Liver (tissue), 9 donors: ENCODE data around the gene CDSN. TPM values are rescaled to one million over a fixed set of nuclear protein-coding genes. Genes with fewer than 3 reads are reported as not detected.
A peak's percentile ranks its signal among the peaks of the same experiment; 100 is the strongest.

Source experiments
- DNase-seq: peaks from one replicate; pipeline ENCODE4 v3.0.0-alpha.2; 2017; ENCODE audit warnings: low spot score
- H3K27ac ChIP-seq, 2 donors: one replicate each; pipeline ENCODE4 v1.7.0; 2013; ENCODE audit warnings: inconsistent platforms in 2 of 2, low read length in 2 of 2, control low read depth in 1 of 2, low read depth in 1 of 2, mild to moderate bottlenecking in 1 of 2
- H3K27me3 ChIP-seq, 4 donors: one replicate each; pipeline versions ENCODE4 v1.6.1 to v1.7.0; 2013; ENCODE audit warnings: low read length in 3 of 4, inconsistent platforms in 1 of 4, mild to moderate bottlenecking in 1 of 4, moderate library complexity in 1 of 4; ENCODE audit not compliant: control insufficient read depth in 4 of 4, insufficient read depth in 4 of 4
- H3K36me3 ChIP-seq, 4 donors: one replicate each; pipeline versions ENCODE4 v1.6.1 to v1.7.0; 2013; ENCODE audit warnings: low read length in 3 of 4, mild to moderate bottlenecking in 3 of 4, low read depth in 1 of 4, moderate library complexity in 1 of 4; ENCODE audit not compliant: control insufficient read depth in 4 of 4, insufficient read depth in 3 of 4
- H3K4me1 ChIP-seq, 4 donors: one replicate each; pipeline versions ENCODE4 v1.6.1 to v1.7.0; 2013; ENCODE audit warnings: low read length in 3 of 4, mild to moderate bottlenecking in 3 of 4, moderate library complexity in 1 of 4; ENCODE audit not compliant: control insufficient read depth in 4 of 4, insufficient read depth in 4 of 4
- H3K4me3 ChIP-seq, 3 donors: one replicate each; pipeline versions ENCODE4 v1.6.1 to v1.7.0; 2013; ENCODE audit warnings: low read length in 3 of 3, control low read depth in 1 of 3, low read depth in 1 of 3, mild to moderate bottlenecking in 1 of 3
- H3K9ac ChIP-seq, 2 donors: one replicate each; pipeline ENCODE4 v1.7.0; 2013; ENCODE audit warnings: low read length in 2 of 2, mild to moderate bottlenecking in 2 of 2, moderate library complexity in 2 of 2, control low read depth in 1 of 2, low read depth in 1 of 2
- H3K9me3 ChIP-seq, 4 donors: one replicate each; pipeline versions ENCODE4 v1.6.1 to v1.7.0; 2013; ENCODE audit warnings: low read length in 3 of 4; ENCODE audit not compliant: control insufficient read depth in 4 of 4
- FOXA1 ChIP-seq: IDR thresholded peaks from 2 replicates; pipeline ENCODE4 v1.6.1; 2016; ENCODE audit warnings: antibody characterized with exemption
- FOXA2 ChIP-seq: IDR thresholded peaks from 2 replicates; pipeline ENCODE4 v1.6.1; 2016; ENCODE audit warnings: antibody characterized with exemption
- HNF4A ChIP-seq, 2 donors: conservative IDR thresholded peaks; 2 replicates each; pipeline ENCODE4 v1.6.1; 2016; ENCODE audit warnings: antibody characterized with exemption in 2 of 2, mild to moderate bottlenecking in 2 of 2
- NR2F2 ChIP-seq: IDR thresholded peaks from 2 replicates; pipeline ENCODE4 v1.6.1; 2016; ENCODE audit warnings: antibody characterized with exemption
- RAD21 ChIP-seq, 2 donors: IDR thresholded peaks; 2 replicates each; pipeline ENCODE4 v1.6.1; 2016; ENCODE audit warnings: antibody characterized with exemption in 2 of 2, mild to moderate bottlenecking in 2 of 2
- RXRA ChIP-seq, 2 donors: IDR thresholded peaks; 2 replicates each; pipeline ENCODE4 v1.6.1; 2017 to 2018; ENCODE audit warnings: antibody characterized with exemption in 2 of 2, mild to moderate bottlenecking in 1 of 2
- SP1 ChIP-seq: IDR thresholded peaks from 2 replicates; pipeline ENCODE4 v1.6.1; 2018; ENCODE audit warnings: antibody characterized with exemption, mild to moderate bottlenecking
- TAF1 ChIP-seq: conservative IDR thresholded peaks from 2 replicates; pipeline ENCODE4 v1.6.1; 2016; ENCODE audit warnings: antibody characterized with exemption, mild to moderate bottlenecking
- YY1 ChIP-seq: IDR thresholded peaks from 2 replicates; pipeline ENCODE4 v1.6.1; 2016; ENCODE audit warnings: antibody characterized with exemption, mild to moderate bottlenecking
- WGBS: extraction: QIAGEN DNeasy Blood & Tissue Kit; methylation state at CpG from one replicate; pipeline ENCODE4 v1.1.7; 2013; 5-methylcytosine and 5-hydroxymethylcytosine counted together
- polyA plus RNA-seq, 2 donors: library from polyadenylated mRNA; stranded (reverse) in 1 of 2; unstranded in 1 of 2; fragments of 200-250 nt in 1 of 2; fragments of >200 nt in 1 of 2; fragmentation: Nextera tagmentation in 1 of 2; extraction: Ambion mirVana in 1 of 2; gene quantifications; one replicate each; pipeline versions ENCODE4 v1.2.1 to v1.2.3, GENCODE V29; 2013 to 2015
- total RNA-seq, 2 donors: library from RNA; depleted of rRNA; stranded (reverse); fragments of >200 nt; gene quantifications; one replicate each; pipeline ENCODE4 v1.2.3, GENCODE V29; 2014
- TF ChIP-seq, protein P1 (sequence below): IDR thresholded peaks from 2 replicates; pipeline ENCODE4 v1.6.1; 2016; ENCODE audit warnings: antibody characterized with exemption
- TF ChIP-seq, protein P2 (sequence below): IDR thresholded peaks from 2 replicates; pipeline ENCODE4 v1.6.1; 2016; ENCODE audit warnings: antibody characterized with exemption
- donor health status: healthy.
- donor health status: healthy.
- donor health status: healthy.
- donor health status: healthy.
- donor health status: healthy.

CDSN gene
- total and polyA plus RNA-seq, 4 donors: not detected

DNA sequence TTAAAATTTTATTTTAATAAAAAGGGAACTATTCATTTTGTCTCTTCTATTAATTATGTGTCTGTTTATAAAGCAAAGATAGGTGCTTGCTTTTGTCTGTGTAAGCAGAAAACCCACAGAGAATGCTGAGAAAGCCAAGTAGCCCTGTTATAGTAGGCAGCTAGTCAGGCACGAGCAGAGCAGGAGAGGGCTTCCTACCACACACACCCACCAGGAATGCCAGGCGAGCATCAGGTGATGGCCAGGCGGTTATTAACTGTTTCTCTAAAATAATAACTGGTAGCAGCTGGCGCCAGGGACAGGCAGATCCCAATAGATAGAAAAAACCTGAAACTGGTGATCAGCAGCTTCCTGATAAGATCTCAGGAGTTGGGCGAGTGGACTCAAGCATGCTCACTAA lies 23.6 kb downstream of the CDSN start:
- TF ChIP-seq RAD21 (IDR thresholded peaks at IDR 0.05): no peak
- TF ChIP-seq TAF1: no peak
- no peaks in the 10 kb centered on the region for H3K27me3 ChIP-seq
- H3K4me1 ChIP-seq: no peaks in the 10 kb centered on the region
- WGBS: 87% methylated on average over 5 of the region's 5 CpGs
- no peaks in the 10 kb centered on the region for H3K9me3 ChIP-seq
- H3K27ac ChIP-seq: no peak overlapping the region
- no peak overlapping the region for H3K9ac ChIP-seq
- H3K4me3 ChIP-seq: no peak overlapping the region
- H3K36me3 ChIP-seq: no peaks in the 10 kb centered on the region
- no peak for DNase-seq

DNA sequence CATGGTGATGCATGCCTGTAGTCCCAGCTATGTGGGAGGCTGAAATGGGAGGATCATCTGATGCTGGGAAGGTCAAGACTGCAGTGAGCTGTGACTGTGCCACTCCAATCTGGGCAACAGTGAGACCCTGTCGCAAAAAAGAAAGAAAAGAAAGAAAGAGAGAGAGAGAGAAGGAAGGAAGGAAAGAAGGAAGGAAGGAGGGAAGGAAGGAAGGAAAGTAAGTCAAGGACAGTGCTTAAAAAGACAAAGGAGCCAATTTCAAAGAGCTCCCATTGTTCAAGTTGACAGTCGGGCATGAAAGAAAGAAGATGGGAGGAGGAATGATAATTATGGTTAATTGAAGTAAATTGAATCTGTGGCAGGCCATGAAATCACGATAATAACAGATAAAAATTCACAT lies 24.0 kb downstream of the CDSN start:
- Histone ChIP-seq H3K9me3 (no peaks in the 10 kb centered on the region), H3K27ac (no peak overlapping the region), H3K4me3 (no peak overlapping the region), H3K4me1 (no peaks in the 10 kb centered on the region), H3K27me3 (no peaks in the 10 kb centered on the region), H3K9ac (no peak overlapping the region), H3K36me3 (no peaks in the 10 kb centered on the region)
- DNase-seq: no peak
- WGBS: 81% methylated on average over 3 of the region's 3 CpGs
- no peak for TF ChIP-seq TAF1
- TF ChIP-seq RAD21 (IDR thresholded peaks at IDR 0.05): no peak
- TF ChIP-seq SP1: no peak
- TF ChIP-seq, protein P1, sequence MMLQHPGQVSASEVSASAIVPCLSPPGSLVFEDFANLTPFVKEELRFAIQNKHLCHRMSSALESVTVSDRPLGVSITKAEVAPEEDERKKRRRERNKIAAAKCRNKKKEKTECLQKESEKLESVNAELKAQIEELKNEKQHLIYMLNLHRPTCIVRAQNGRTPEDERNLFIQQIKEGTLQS: no peak

DNA sequence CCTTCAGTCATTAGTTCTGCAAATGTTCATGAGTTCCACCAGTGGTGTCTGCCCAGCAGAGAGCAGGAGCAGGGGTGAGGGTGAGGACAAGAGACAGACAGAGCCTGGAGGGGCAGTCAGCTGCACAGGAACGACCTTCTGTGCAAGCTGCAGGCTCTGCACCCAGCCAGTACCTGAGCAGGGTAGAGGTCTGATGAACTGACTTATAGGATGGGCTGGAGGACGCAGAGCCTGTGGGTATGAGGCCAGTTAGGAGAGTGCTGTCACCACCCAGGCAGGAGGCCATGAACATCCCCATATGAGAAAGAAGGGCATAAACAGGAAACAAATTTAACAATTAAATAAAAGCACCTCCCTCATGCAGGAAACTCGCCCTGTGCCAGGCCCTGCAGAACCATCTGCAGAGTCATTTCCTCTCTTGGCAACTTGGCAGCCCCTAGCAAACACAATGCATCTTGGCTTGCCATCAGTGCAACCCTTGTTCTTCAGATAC lies 25.8 kb downstream of the CDSN start:
- WGBS: 64% methylated on average over 3 of the region's 3 CpGs
- H3K4me1 ChIP-seq: no peaks in the 10 kb centered on the region
- DNase-seq: no peak
- H3K27me3 ChIP-seq: no peaks in the 10 kb centered on the region
- no peak overlapping the region for H3K27ac ChIP-seq
- H3K9me3 ChIP-seq: no peaks in the 10 kb centered on the region
- no peaks in the 10 kb centered on the region for H3K36me3 ChIP-seq
- no peak for TF ChIP-seq SP1
- TF ChIP-seq TAF1: no peak
- H3K4me3 ChIP-seq: no peak overlapping the region
- no peak overlapping the region for H3K9ac ChIP-seq

DNA sequence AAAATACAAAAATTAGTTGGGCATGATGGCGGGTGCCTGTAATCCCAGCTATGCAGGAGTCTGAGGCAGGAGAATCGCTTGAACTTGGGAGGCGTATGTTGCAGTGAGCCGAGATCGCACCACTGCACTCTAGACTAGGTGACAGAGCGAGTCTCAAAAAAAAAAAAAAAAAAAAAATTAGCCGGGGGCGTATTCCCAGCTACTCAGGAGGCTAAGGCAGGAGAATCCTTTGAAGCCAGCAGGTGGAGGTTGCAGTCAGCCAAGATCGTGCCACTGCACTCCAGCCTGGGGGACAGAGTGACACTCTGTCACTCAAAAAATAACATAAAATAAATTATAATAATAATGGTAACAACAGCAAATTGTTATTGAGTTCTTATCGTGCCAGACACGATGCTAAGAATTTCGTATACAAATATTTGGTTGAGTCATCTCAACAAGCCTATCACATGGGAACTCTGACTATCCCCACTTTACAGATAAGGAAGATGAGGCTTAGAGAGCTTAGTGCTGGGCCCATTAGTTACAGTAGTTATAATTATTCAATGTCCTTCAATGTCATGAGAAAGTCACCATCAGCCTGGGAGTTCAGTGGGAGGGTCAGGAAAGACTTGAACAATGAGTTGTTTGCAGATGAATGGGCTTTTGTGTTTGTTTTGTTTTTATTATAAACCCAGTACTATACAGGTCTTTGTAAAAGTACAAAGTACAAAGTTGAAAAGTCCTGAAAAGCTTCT lies 27.3 kb downstream of the CDSN start:
- TF ChIP-seq, protein P2, sequence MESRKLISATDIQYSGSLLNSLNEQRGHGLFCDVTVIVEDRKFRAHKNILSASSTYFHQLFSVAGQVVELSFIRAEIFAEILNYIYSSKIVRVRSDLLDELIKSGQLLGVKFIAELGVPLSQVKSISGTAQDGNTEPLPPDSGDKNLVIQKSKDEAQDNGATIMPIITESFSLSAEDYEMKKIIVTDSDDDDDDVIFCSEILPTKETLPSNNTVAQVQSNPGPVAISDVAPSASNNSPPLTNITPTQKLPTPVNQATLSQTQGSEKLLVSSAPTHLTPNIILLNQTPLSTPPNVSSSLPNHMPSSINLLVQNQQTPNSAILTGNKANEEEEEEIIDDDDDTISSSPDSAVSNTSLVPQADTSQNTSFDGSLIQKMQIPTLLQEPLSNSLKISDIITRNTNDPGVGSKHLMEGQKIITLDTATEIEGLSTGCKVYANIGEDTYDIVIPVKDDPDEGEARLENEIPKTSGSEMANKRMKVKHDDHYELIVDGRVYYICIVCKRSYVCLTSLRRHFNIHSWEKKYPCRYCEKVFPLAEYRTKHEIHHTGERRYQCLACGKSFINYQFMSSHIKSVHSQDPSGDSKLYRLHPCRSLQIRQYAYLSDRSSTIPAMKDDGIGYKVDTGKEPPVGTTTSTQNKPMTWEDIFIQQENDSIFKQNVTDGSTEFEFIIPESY: no peak
- TF ChIP-seq HNF4A (conservative IDR thresholded peaks at IDR 0.05): peak in 1 of 2 donors; percentile 10
- TF ChIP-seq FOXA2: no peak
- no peak for TF ChIP-seq RXRA (IDR thresholded peaks at IDR 0.05)
- TF ChIP-seq YY1: no peak
- no peak for TF ChIP-seq NR2F2
- TF ChIP-seq FOXA1: no peak
- WGBS: 86% methylated on average over 12 of the region's 12 CpGs
- no peaks in the 10 kb centered on the region for H3K4me1 ChIP-seq
- no peak for DNase-seq
- no peak overlapping the region for H3K27ac ChIP-seq
- H3K9ac ChIP-seq: no peak overlapping the region
- no peak overlapping the region for H3K4me3 ChIP-seq
- no peaks in the 10 kb centered on the region for H3K36me3 ChIP-seq
- H3K9me3 ChIP-seq: no peaks in the 10 kb centered on the region
- H3K27me3 ChIP-seq: no peaks in the 10 kb centered on the region
